ENCODE data around the gene USF3.

DNA sequence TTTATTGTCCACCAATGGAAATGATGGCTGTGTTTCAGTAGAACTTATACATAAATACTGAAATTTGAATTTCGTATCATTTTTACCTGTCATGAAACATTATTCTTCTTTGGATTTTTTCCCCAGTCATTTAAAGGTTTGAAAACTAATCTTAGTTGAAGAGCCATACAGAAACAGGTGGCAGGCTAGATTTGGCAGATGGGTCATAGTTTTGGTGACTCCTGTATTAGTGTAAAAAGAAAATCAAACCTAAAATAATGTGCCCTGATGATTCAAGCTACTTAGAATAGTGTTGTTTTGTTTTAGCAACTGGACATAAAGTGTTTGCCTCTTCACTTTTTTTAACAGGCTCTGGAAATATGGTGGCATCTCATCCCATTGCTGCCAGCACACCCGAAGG is 95.2 kb downstream of the USF3 start:
- TF ChIP-seq, protein P1, sequence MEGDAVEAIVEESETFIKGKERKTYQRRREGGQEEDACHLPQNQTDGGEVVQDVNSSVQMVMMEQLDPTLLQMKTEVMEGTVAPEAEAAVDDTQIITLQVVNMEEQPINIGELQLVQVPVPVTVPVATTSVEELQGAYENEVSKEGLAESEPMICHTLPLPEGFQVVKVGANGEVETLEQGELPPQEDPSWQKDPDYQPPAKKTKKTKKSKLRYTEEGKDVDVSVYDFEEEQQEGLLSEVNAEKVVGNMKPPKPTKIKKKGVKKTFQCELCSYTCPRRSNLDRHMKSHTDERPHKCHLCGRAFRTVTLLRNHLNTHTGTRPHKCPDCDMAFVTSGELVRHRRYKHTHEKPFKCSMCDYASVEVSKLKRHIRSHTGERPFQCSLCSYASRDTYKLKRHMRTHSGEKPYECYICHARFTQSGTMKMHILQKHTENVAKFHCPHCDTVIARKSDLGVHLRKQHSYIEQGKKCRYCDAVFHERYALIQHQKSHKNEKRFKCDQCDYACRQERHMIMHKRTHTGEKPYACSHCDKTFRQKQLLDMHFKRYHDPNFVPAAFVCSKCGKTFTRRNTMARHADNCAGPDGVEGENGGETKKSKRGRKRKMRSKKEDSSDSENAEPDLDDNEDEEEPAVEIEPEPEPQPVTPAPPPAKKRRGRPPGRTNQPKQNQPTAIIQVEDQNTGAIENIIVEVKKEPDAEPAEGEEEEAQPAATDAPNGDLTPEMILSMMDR (IDR thresholded peaks at IDR 0.05), result no peak
- no peak for TF ChIP-seq EZH2 (IDR thresholded peaks at IDR 0.05)
- no peak for TF ChIP-seq EZH2phosphoT487 (IDR thresholded peaks at IDR 0.05)
